DND-41 (cell line): ENCODE data around the gene OR51M1.

Experiments
- EZH2 ChIP-seq: IDR thresholded peaks from 3 replicates; pipeline ENCODE4 v1.6.1; 2012; ENCODE audit warnings: borderline replicate concordance, low read depth, mild to moderate bottlenecking, moderate library complexity, low read length, inconsistent platforms; ENCODE audit not compliant: severe bottlenecking
- TF ChIP-seq, protein P1 (sequence below): IDR thresholded peaks from 2 replicates; pipeline ENCODE4 v1.5.1; 2012; ENCODE audit warnings: borderline replicate concordance, low read length, moderate library complexity, mild to moderate bottlenecking; ENCODE audit not compliant: poor library complexity, severe bottlenecking; ENCODE audit errors: extremely low read depth

DNA sequence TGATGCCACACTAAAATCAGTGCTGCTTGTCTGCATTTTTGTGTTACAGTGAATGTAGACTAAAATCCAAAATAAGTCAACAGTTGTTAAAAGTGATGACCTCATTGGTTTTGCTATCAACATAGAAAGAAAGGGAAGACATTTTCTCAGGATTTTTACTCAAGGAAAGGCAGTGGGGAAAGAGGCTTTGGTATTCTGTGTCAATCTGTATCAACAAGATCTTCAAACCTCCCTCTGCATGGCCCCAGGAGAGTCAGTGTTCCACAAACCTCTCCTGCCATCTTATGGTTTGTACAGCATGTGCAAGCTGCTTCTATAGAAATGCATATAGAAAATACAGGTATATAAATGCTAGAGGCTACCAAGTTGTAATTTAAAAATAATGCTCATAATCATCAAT is 13.8 kb upstream of the OR51M1 start:
- TF ChIP-seq, protein P1, sequence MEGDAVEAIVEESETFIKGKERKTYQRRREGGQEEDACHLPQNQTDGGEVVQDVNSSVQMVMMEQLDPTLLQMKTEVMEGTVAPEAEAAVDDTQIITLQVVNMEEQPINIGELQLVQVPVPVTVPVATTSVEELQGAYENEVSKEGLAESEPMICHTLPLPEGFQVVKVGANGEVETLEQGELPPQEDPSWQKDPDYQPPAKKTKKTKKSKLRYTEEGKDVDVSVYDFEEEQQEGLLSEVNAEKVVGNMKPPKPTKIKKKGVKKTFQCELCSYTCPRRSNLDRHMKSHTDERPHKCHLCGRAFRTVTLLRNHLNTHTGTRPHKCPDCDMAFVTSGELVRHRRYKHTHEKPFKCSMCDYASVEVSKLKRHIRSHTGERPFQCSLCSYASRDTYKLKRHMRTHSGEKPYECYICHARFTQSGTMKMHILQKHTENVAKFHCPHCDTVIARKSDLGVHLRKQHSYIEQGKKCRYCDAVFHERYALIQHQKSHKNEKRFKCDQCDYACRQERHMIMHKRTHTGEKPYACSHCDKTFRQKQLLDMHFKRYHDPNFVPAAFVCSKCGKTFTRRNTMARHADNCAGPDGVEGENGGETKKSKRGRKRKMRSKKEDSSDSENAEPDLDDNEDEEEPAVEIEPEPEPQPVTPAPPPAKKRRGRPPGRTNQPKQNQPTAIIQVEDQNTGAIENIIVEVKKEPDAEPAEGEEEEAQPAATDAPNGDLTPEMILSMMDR = peak; percentile 28
- no peak for TF ChIP-seq EZH2
